ENCODE data around the gene GNPNAT1.
A peak's percentile ranks its signal among the peaks of the same experiment; 100 is the strongest.

The GNPNAT1 gene

DNA sequence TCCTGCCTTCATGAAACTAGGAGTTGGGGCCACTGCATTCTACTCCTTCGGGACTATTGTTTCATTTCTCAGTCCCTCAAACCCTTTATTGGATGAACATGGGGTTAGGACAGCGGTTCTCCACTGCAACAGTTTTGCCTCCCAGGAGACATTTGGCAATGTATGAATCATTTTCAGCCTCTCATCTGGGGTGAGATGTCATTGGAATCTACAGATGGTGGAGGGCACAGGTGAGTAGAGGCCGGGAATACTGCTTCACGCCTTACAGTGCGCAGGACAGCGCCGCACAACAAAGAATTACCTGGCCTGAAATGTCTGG lies 649 bp upstream of the GNPNAT1 start:
- no peak for TF ChIP-seq ZNF565 (CRISPR knock-in tag; conservative IDR thresholded peaks at IDR 0.05; ENCODE audit: low read depth)
- no peak for TF ChIP-seq BACH2 (CRISPR knock-in tag; IDR thresholded peaks at IDR 0.05; ENCODE audit: borderline replicate concordance)
- TF ChIP-seq TCF4 (CRISPR knock-in tag; IDR thresholded peaks at IDR 0.05; ENCODE audit: borderline replicate concordance), result no peak
- no peak for TF ChIP-seq PPARA (CRISPR knock-in tag; IDR thresholded peaks at IDR 0.05; ENCODE audit: borderline replicate concordance)
- TF ChIP-seq CSDC2 (CRISPR knock-in tag; IDR thresholded peaks at IDR 0.05), result no peak
- no peak for TF ChIP-seq ESRRG (CRISPR knock-in tag; IDR thresholded peaks at IDR 0.05)
- no peak for TF ChIP-seq ZNF70 (CRISPR knock-in tag; IDR thresholded peaks at IDR 0.05)
- TF ChIP-seq, protein P1, sequence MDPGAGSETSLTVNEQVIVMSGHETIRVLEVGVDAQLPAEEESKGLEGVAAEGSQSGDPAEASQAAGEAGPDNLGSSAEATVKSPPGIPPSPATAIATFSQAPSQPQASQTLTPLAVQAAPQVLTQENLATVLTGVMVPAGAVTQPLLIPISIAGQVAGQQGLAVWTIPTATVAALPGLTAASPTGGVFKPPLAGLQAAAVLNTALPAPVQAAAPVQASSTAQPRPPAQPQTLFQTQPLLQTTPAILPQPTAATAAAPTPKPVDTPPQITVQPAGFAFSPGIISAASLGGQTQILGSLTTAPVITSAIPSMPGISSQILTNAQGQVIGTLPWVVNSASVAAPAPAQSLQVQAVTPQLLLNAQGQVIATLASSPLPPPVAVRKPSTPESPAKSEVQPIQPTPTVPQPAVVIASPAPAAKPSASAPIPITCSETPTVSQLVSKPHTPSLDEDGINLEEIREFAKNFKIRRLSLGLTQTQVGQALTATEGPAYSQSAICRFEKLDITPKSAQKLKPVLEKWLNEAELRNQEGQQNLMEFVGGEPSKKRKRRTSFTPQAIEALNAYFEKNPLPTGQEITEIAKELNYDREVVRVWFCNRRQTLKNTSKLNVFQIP (CRISPR knock-in tag; IDR thresholded peaks at IDR 0.05; ENCODE audit: borderline replicate concordance, low read depth), result no peak
- no peak for TF ChIP-seq GLIS3 (CRISPR knock-in tag; IDR thresholded peaks at IDR 0.05)
- ATAC-seq, result no peak

DNA sequence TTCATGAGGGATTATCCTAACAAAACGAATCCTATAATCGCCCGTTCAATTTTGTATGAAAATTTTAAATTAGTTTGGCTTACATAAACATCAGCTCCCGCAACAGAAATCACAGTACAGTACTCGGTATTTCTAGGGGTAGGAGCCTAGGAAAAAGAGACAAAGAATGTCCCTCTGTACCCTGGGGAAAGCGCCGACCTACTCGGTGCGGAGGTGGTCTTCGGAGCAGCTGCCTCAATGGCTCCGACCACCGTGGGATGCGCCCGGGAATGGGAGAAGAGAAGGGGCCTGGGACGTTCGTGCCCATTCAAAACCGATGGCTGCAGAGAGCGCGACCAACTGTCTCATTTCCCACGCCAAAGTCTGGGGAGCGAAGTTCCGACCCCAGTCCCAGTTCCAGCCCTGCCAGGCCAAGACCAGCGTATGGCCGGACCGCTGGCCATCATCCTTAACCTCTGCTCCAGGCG lies 618 bp downstream of the GNPNAT1 start:
- TF ChIP-seq ZNF565 (CRISPR knock-in tag; conservative IDR thresholded peaks at IDR 0.05; ENCODE audit: low read depth) (no peak), TOX (CRISPR knock-in tag; IDR thresholded peaks at IDR 0.05; ENCODE audit: borderline replicate concordance) (no peak), OSR1 (CRISPR knock-in tag; IDR thresholded peaks at IDR 0.05) (no peak), ZFP30 (CRISPR knock-in tag; IDR thresholded peaks at IDR 0.05) (no peak), TCF4 (CRISPR knock-in tag; IDR thresholded peaks at IDR 0.05; ENCODE audit: borderline replicate concordance) (no peak), BACH2 (CRISPR knock-in tag; IDR thresholded peaks at IDR 0.05; ENCODE audit: borderline replicate concordance) (no peak), ISL1 (CRISPR knock-in tag; IDR thresholded peaks at IDR 0.05) (no peak)
- ATAC-seq, result peak; percentile 0; the same call in 1 of the 3 replicates

DNA sequence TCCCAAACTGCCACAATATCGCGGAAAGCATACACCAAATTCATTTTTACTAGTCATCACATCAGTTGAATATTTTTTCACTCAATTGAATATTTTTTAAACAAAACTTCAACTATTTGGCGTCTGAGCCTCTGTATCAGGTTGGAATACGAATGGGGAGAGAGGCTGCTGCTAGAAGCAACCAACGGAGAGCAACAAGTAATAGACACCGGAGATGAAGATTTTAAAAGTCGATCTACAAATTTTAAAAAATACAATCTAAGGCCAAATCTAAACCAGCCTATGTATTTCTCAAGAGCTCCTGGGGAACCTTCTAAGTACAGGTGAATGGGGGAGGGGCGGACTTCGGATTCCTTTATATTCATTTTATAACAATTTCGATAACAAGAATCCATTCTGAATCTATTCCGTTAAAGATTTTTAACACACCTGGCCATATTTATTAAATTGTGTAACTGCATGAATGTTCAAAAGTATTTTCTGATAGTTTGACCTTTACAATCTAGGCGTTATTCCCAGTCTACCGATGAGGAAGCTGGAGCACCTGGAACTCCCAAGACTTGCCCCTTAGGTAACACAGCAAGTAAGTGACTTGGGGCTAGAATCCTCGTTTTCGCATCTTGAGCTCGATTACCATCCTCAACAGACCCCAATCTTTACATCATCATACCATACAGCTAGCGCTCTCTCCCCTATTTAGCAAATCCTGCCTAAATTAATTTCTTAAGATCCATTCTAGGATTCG lies 1.2 kb downstream of the GNPNAT1 start:
- ATAC-seq, result no peak
- TF ChIP-seq ZC3H10 (CRISPR knock-in tag; IDR thresholded peaks at IDR 0.05), result no peak
- TF ChIP-seq, protein P1 (CRISPR knock-in tag; IDR thresholded peaks at IDR 0.05; ENCODE audit: borderline replicate concordance, low read depth), result no peak
- TF ChIP-seq TOX (CRISPR knock-in tag; IDR thresholded peaks at IDR 0.05; ENCODE audit: borderline replicate concordance), result no peak
- no peak for TF ChIP-seq ARNTL (CRISPR knock-in tag; IDR thresholded peaks at IDR 0.05; ENCODE audit: borderline replicate concordance, low read depth)
- no peak for TF ChIP-seq ZFP30 (CRISPR knock-in tag; IDR thresholded peaks at IDR 0.05)

DNA sequence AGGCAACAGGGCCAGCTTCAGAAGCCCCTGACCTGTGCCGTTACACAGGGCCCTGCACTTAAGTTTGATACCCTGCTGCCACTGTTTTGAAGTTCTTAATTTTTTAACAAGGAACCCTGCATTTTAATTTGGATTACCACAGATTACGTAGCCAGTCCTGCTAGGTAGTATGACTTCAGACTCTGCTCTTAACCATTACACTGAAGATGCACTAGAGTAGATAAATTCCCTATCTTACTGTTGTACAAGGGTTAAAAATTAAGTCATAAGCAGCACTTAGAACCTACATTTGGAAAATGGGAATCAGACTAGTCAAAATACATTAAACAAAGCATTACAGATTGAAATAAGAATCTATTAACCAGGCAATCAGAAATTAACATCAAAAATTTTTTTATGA lies 2.3 kb downstream of the GNPNAT1 start:
- ATAC-seq, result no peak
- TF ChIP-seq RARB (CRISPR knock-in tag; IDR thresholded peaks at IDR 0.05), result no peak
- TF ChIP-seq, protein P2, sequence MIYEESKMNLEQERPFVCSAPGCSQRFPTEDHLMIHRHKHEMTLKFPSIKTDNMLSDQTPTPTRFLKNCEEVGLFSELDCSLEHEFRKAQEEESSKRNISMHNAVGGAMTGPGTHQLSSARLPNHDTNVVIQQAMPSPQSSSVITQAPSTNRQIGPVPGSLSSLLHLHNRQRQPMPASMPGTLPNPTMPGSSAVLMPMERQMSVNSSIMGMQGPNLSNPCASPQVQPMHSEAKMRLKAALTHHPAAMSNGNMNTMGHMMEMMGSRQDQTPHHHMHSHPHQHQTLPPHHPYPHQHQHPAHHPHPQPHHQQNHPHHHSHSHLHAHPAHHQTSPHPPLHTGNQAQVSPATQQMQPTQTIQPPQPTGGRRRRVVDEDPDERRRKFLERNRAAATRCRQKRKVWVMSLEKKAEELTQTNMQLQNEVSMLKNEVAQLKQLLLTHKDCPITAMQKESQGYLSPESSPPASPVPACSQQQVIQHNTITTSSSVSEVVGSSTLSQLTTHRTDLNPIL (CRISPR knock-in tag; IDR thresholded peaks at IDR 0.05; ENCODE audit: low read depth), result no peak
- no peak for TF ChIP-seq ARNTL (CRISPR knock-in tag; IDR thresholded peaks at IDR 0.05; ENCODE audit: borderline replicate concordance, low read depth)
- TF ChIP-seq GLIS3 (CRISPR knock-in tag; IDR thresholded peaks at IDR 0.05), result no peak
- TF ChIP-seq, protein P1 (CRISPR knock-in tag; IDR thresholded peaks at IDR 0.05; ENCODE audit: borderline replicate concordance, low read depth), result no peak
- no peak for TF ChIP-seq BACH2 (CRISPR knock-in tag; IDR thresholded peaks at IDR 0.05; ENCODE audit: borderline replicate concordance)
- TF ChIP-seq, protein P3, sequence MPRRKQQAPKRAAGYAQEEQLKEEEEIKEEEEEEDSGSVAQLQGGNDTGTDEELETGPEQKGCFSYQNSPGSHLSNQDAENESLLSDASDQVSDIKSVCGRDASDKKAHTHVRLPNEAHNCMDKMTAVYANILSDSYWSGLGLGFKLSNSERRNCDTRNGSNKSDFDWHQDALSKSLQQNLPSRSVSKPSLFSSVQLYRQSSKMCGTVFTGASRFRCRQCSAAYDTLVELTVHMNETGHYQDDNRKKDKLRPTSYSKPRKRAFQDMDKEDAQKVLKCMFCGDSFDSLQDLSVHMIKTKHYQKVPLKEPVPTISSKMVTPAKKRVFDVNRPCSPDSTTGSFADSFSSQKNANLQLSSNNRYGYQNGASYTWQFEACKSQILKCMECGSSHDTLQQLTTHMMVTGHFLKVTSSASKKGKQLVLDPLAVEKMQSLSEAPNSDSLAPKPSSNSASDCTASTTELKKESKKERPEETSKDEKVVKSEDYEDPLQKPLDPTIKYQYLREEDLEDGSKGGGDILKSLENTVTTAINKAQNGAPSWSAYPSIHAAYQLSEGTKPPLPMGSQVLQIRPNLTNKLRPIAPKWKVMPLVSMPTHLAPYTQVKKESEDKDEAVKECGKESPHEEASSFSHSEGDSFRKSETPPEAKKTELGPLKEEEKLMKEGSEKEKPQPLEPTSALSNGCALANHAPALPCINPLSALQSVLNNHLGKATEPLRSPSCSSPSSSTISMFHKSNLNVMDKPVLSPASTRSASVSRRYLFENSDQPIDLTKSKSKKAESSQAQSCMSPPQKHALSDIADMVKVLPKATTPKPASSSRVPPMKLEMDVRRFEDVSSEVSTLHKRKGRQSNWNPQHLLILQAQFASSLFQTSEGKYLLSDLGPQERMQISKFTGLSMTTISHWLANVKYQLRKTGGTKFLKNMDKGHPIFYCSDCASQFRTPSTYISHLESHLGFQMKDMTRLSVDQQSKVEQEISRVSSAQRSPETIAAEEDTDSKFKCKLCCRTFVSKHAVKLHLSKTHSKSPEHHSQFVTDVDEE (CRISPR knock-in tag; IDR thresholded peaks at IDR 0.05), result no peak
- TF ChIP-seq ZNF565 (CRISPR knock-in tag; conservative IDR thresholded peaks at IDR 0.05; ENCODE audit: low read depth), result no peak
- TF ChIP-seq SNAI2 (CRISPR knock-in tag; IDR thresholded peaks at IDR 0.05), result no peak
- no peak for TF ChIP-seq ISL1 (CRISPR knock-in tag; IDR thresholded peaks at IDR 0.05)
- no peak for TF ChIP-seq TCF4 (CRISPR knock-in tag; IDR thresholded peaks at IDR 0.05; ENCODE audit: borderline replicate concordance)
- TF ChIP-seq TOX (CRISPR knock-in tag; IDR thresholded peaks at IDR 0.05; ENCODE audit: borderline replicate concordance), result no peak
- TF ChIP-seq CSDC2 (CRISPR knock-in tag; IDR thresholded peaks at IDR 0.05), result no peak
- no peak for TF ChIP-seq ZC3H10 (CRISPR knock-in tag; IDR thresholded peaks at IDR 0.05)
- TF ChIP-seq, protein P4, sequence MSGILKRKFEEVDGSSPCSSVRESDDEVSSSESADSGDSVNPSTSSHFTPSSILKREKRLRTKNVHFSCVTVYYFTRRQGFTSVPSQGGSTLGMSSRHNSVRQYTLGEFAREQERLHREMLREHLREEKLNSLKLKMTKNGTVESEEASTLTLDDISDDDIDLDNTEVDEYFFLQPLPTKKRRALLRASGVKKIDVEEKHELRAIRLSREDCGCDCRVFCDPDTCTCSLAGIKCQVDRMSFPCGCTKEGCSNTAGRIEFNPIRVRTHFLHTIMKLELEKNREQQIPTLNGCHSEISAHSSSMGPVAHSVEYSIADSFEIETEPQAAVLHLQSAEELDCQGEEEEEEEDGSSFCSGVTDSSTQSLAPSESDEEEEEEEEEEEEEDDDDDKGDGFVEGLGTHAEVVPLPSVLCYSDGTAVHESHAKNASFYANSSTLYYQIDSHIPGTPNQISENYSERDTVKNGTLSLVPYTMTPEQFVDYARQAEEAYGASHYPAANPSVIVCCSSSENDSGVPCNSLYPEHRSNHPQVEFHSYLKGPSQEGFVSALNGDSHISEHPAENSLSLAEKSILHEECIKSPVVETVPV (CRISPR knock-in tag; IDR thresholded peaks at IDR 0.05), result no peak
